A673 (cell line): Measurements from ENCODE around the gene SDHC.

Experiments used
- CTCF ChIP-seq: fragments of 300-800, 200-600 bp; sonication (generic); conservative IDR thresholded peaks from 2 replicates; pipeline ENCODE4 v1.5.1; 2017; ENCODE audit warnings: low read depth, mild to moderate bottlenecking, antibody characterized with exemption, low read length, moderate library complexity, mixed read lengths
- EZH2 ChIP-seq: fragments of 200-600 bp; sonication (generic); IDR thresholded peaks from 2 replicates; pipeline ENCODE4 v1.6.1; 2017; ENCODE audit warnings: borderline replicate concordance, low read depth, mild to moderate bottlenecking, mixed read lengths, antibody characterized with exemption, low read length; ENCODE audit not compliant: poor library complexity, severe bottlenecking

GRCh38 chr1:161351482-161351881, 37.3 kb downstream of the SDHC start:
- TF ChIP-seq CTCF (no peak), EZH2 (no peak)
